ENCODE results near the gene SRSF4. TPM values are rescaled to one million over a fixed set of nuclear protein-coding genes. Genes with fewer than 3 reads are reported as not detected.

The SRSF4 gene
- total and polyA plus RNA-seq, 2 of the 8 experiments (the other 6 are each of a cell fraction or from before 2014, with no cell fraction given) = 34.9 to 86.5 TPM

GRCh38 chr1:29196863-29197589 is 15.3 kb upstream of the SRSF4 start:
- H3K14ac ChIP-seq (ENCODE audit: insufficient read length) = no peak overlapping the region
- H4K20me1 ChIP-seq (replicated peaks in 1 of 2; ENCODE audit: control insufficient read depth in 1 of 2, insufficient read depth in 2 of 2, low read length in 2 of 2) = no peaks in the 10 kb centered on the region
- no peak overlapping the region for H3K56ac ChIP-seq (replicated peaks; ENCODE audit: insufficient read length, low read depth, low read length)
- H2AFZ ChIP-seq (ENCODE audit: low read length) = no peak overlapping the region
- H2AK5ac ChIP-seq (ENCODE audit: low read depth, low read length) = no peak overlapping the region
- peaks cover 2 to 24% (median 20%) of the 10 kb centered on the region in 4 experiments; a peak in 6 of 8 replicates for H3K36me3 ChIP-seq (ENCODE audit: control insufficient read depth in 2 of 4, insufficient read depth in 4 of 4, low read length in 3 of 4)
- no peak overlapping the region for H2BK5ac ChIP-seq (ENCODE audit: low read depth, low read length)
- no peak overlapping the region for H2BK12ac ChIP-seq (ENCODE audit: low read depth, low read length)
- no peak for FAIRE-seq
- ChIA-PET POLR2A (ENCODE audit: partially characterized antibody) (interaction anchor here (0.7 to 5.2 kb wide), 11 partner anchors 11 to 312 kb away, joined by 3 to 37 read pairs (median 4); partner anchors contain the start of genes EPB41, SRSF4 and TMEM200B), CTCF (ENCODE audit: partially characterized antibody) (interaction anchor here (0.5 to 2.8 kb wide), 41 partner anchors 11 to 1799 kb away, joined by 3 to 29 read pairs (median 4); partner anchors contain the start of genes SRSF4 and TMEM200B)
- no peak overlapping the region for H4K8ac ChIP-seq (ENCODE audit: extremely low read depth, insufficient read depth, low read length)
- no peak overlapping the region for H3K27ac ChIP-seq (ENCODE audit: low read depth, low read length)
- no peak overlapping the region for H2BK15ac ChIP-seq (ENCODE audit: low read length)
- DNase-seq (ENCODE audit: low read depth in 1 of 2, low spot score in 2 of 2) = no peak
- no peaks in the 10 kb centered on the region for H3K27me3 ChIP-seq (replicated peaks in 1 of 4; ENCODE audit: control insufficient read depth in 3 of 4, extremely low read depth in 1 of 4, insufficient read depth in 3 of 4, low read length in 3 of 4)
- H3K18ac ChIP-seq (ENCODE audit: extremely low read depth, low read length) = no peak overlapping the region
- 88% methylated on average over 7 of the region's 7 CpGs; no CpG with 5 or more reads in 1 of the 2 experiments for WGBS, 2 experiments (ENCODE audit: extremely low coverage in 1 of 2, insufficient coverage in 1 of 2, insufficient read length in 1 of 2, insufficient replicate concordance in 2 of 2, low coverage in 1 of 2, low lambda C conversion rate in 2 of 2, missing lambda C conversion rate in 1 of 2)
- no peak overlapping the region for H2BK120ac ChIP-seq (replicated peaks; ENCODE audit: low read depth, low read length)
- H3K4me2 ChIP-seq (ENCODE audit: insufficient read depth in 1 of 2, low read depth in 2 of 2, low read length in 2 of 2) = no peak overlapping the region
- no peak overlapping the region for H2BK20ac ChIP-seq (ENCODE audit: low read length)
- no peak overlapping the region for H4K91ac ChIP-seq (replicated peaks; ENCODE audit: insufficient read length, low read length)
- no peaks in the 10 kb centered on the region for H3K23me2 ChIP-seq (ENCODE audit: low read depth, low read length)
- no peak overlapping the region for H3K4ac ChIP-seq (replicated peaks; ENCODE audit: insufficient read length, low read depth, low read length)
- no peaks in the 10 kb centered on the region for H3K79me1 ChIP-seq (ENCODE audit: low read depth, low read length)
- no peak overlapping the region for H4K5ac ChIP-seq (ENCODE audit: insufficient read length, low read depth, low read length)
- no peaks in the 10 kb centered on the region for H3K9me3 ChIP-seq (ENCODE audit: insufficient read depth in 2 of 2, low read depth in 1 of 2, low read length in 1 of 2)
- H3K4me1 ChIP-seq (replicated peaks in 1 of 4; ENCODE audit: control insufficient read depth in 3 of 4, insufficient read depth in 4 of 4, low read length in 3 of 4) = no peaks in the 10 kb centered on the region
- H3K4me3 ChIP-seq (ENCODE audit: extremely low read depth in 1 of 4, insufficient read depth in 2 of 4, low read depth in 3 of 4, low read length in 4 of 4) = no peak overlapping the region
- no peak overlapping the region for H3K23ac ChIP-seq (ENCODE audit: insufficient read length)
- H3K9ac ChIP-seq (replicated peaks in 1 of 4; ENCODE audit: extremely low read depth in 1 of 4, low read depth in 3 of 4, low read length in 3 of 4) = no peak overlapping the region
- H3K79me2 ChIP-seq (ENCODE audit: control insufficient read depth in 1 of 2, insufficient read depth in 2 of 2, low read length in 2 of 2) = no peaks in the 10 kb centered on the region
- no peak for TF ChIP-seq SUZ12 (IDR thresholded peaks at IDR 0.05; ENCODE audit: low read length)
- no peak for TF ChIP-seq E2F6 (IDR thresholded peaks at IDR 0.05)
- no peak for TF ChIP-seq RBBP5 (IDR thresholded peaks at IDR 0.05; ENCODE audit: borderline replicate concordance, low read depth, low read length)
- TF ChIP-seq CTBP2 (IDR thresholded peaks at IDR 0.05; ENCODE audit: borderline replicate concordance, insufficient read depth, insufficient read length, low read length) = no peak
- TF ChIP-seq YY1 (IDR thresholded peaks at IDR 0.05; ENCODE audit: low read depth, low read length) = no peak
- no peak for TF ChIP-seq RNF2 (IDR thresholded peaks at IDR 0.05; ENCODE audit: borderline replicate concordance, low read depth, low read length, missing control alignments, poor library complexity, severe bottlenecking)
- TF ChIP-seq NANOG (IDR thresholded peaks at IDR 0.05; ENCODE audit: insufficient read depth, low read depth, low read length, poor library complexity, severe bottlenecking) = no peak
- TF ChIP-seq POU5F1 (IDR thresholded peaks at IDR 0.05; ENCODE audit: low read depth, low read length) = no peak
- no peak for TF ChIP-seq SAP30 (IDR thresholded peaks at IDR 0.05; ENCODE audit: insufficient read depth, insufficient replicate concordance, low read length)
- TF ChIP-seq JUND (IDR thresholded peaks at IDR 0.05; ENCODE audit: low read length) = no peak
- no peak for TF ChIP-seq TEAD4 (IDR thresholded peaks at IDR 0.05; ENCODE audit: low read depth, low read length)

All from H1 (cell line).